GM15510 (cell line): ENCODE results near the gene MUC4.
"Not testable (repeated sequence)": the region's sequence is repeated elsewhere in the genome, so short reads cannot be mapped to it uniquely, and the experiment has no call there.

Experiments used
- POLR2A ChIP-seq: IDR thresholded peaks from 3 replicates; pipeline ENCODE4 v1.6.1; 2011; ENCODE audit warnings: borderline replicate concordance; ENCODE audit not compliant: insufficient read length; ENCODE audit errors: extremely low read depth

MUC4 gene

DNA sequence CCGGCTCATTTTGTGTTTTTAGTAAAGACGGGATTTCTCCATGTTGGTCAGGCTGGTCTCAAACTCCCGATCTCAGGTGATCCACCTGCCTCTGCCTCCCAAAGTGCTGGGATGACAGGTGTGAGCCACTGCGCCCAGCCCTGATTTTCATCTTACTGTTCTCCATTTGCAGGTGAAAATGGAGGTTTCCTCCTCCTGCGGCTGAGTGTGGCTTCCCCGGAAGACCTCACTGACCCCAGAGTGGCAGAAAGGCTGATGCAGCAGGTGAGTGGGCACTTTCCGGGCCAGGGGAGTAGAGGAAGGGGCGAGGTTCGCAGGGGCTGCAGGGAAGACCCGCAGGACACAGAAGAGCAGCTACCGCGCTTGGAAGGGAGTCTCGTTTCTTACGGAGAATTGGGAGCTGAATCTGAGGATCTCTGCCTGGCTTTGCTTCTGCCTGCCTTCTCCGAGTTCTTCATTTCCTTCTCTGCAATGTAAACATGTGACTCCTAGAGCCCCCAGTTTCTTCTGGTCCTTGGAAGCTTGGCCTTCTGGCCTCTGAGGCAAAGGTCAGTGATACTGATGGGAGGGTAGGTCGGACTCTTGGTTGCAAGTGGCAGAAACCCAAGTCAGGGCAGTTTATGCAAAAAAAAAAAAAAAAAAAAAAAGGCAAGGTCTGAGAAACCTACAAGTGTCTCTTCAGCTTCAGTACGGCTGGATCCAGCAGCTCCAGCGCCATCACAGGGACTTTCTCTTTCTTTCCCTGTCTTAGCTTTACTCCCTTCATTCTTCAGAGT lies 82.1 kb downstream of the MUC4 start:
- TF ChIP-seq POLR2A, result no peak

DNA sequence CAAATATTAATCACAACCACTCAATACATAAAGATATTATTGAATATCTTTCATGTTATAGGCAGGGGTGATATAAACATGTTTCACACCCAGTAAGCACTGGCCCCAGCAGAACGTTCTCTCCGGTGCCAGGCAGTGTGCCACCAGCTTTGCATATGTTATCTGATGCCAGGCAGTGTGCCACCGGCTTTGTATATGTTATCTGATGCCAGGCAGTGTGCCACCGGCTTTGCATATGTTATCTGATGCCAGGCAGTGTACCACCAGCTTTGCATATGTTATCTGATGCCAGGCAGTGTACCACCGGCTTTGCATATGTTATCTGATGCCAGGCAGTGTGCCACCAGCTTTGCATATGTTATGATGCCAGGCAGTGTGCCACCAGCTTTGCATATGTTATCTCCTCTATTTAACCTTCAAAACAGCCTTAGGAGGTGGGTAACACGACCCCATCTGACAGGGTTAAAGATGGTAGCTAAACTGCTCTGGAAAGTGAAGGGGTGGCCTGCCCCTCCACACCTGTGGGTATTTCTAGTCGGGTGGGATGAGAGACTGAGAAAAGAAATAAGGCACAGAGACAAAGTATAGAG lies 84.0 kb downstream of the MUC4 start:
- no peak for TF ChIP-seq POLR2A

GRCh38 chr3:195720831-195721506 lies 90.8 kb downstream of the MUC4 start, which contains the start of gene MUC20:
MUC20 (plus strand) TSS chr3:195720978; CDS start chr3:195721008, 30 bp downstream.
- not testable (repeated sequence) for TF ChIP-seq POLR2A

GRCh38 chr3:195718477-195718984 lies 93.2 kb downstream of the MUC4 start:
- no peak for TF ChIP-seq POLR2A

- TF ChIP-seq POLR2A, result no peak
Measured at GRCh38 chr3:195717852-195718476, 93.8 kb downstream of the MUC4 start.

DNA sequence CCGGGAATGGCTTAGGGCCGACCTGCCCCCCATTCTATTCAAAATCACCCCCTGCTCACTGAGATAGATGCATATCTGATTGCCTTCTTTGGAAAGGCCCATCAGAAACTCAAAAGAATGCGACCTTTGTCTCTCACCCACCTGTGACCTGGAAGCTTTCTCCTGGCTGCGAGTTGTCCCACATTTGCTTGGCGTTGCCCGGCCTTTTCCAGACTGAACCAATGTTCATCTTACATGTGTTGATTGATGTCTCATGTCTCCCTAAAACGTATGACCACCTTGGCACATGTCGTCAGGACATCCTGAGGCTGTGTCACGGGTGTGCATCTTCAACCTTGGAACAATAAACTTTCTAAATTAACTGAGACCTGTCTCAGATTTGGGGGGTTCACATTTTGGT lies 94.3 kb downstream of the MUC4 start:
- TF ChIP-seq POLR2A, result no peak

DNA sequence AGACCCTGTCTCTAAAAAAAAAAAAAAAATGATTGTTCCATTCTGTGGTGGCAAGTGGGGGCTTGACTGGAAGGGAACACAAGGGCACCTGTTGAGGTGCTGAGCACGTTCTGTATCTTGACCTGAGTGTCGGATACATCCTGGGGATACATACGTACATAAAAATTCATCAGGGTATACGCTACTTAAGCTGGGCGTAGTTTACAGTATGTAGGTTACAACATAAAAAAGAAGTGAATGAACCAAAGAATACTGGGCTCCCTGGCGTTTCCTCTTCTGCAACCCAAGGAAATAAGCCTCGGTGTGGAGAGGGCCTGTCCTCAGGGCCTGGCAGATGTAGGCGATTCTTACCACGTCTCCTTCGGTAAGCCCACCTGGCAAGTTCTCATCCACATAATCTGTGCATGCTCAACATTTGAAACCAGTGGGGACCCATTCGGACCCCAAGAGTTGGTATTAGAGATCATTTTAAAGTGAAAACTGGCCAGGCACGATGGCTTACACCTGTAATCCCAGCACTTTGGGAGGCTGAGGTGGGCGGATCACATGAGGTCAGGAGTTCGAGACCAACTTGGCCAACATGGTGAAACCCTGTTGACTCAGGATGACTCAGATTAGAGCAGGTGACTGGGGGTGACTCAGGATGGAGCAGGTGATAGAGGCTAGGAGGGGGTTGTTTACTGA lies 96.0 kb downstream of the MUC4 start:
- TF ChIP-seq POLR2A, result no peak

- TF ChIP-seq POLR2A, result no peak
Measured at GRCh38 chr3:195715134-195715533, 96.6 kb downstream of the MUC4 start.

DNA sequence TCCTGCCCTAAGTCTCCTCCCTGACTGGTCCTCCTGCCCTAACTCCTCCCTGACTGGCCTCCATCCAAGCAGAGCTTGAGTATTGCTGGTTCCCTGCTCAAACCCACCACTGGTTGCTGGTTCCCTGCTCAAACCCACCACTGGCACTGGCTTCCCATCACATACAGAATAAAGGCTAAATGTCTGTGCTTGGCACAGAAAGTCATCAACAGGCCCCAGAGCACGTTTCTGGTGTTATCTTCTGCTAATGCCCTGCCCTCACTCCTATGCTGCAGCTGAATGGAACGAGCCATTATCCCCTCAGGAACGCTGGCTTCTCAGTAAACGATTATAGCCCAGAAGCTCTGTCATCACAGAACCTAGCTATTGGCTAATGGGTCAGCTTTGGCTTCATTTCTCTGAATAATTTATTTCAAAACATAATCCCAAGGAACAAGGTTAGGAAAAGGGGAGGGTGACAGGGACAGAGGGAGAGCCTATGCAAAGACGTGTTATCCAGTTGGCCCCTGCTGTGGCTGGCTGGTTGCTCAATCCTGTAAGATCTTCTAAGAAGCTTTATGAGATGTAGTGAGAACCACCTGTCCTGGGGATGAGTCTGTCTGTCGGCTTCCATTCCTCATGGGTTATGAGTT lies 97.2 kb downstream of the MUC4 start:
- no peak for TF ChIP-seq POLR2A

DNA sequence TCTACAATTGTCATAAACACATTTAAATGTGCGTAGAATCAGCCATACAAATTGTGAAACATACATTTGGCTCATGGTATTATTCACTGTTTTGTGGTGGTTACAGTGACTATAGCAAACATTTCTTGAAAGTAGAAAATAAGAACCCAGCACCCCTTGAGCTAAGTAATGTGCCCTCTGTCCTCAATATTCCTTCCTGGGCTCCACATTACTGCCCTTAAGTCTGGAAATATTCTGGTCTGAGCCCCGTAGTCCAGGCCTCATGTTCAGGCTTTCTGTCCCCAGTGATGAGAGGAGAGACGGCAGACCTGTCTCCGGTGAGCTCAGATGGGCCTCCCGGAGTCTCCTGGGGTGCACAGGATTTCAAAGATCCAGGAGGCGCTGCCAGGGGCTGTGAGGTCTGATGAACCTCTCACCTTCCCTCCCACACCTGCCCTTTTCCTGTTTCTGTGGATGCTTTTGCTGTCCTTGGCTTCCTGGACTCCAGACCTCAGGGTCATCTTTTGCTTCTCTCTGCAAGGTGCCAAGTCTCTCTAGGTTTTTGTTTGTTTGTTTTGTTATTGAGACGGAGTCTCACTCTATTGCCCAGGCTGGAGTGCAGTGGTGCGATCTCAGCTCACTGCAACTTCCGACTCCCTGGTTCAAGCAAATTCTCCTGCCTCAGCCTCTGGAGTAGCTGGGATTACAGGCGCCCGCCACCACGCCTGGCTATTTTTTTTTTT lies 99.8 kb downstream of the MUC4 start:
- no peak for TF ChIP-seq POLR2A

- TF ChIP-seq POLR2A, result no peak
Measured at GRCh38 chr3:195709676-195710085, 102.0 kb downstream of the MUC4 start.

- TF ChIP-seq POLR2A, result no peak
Measured at GRCh38 chr3:195708626-195709481, 102.9 kb downstream of the MUC4 start.

DNA sequence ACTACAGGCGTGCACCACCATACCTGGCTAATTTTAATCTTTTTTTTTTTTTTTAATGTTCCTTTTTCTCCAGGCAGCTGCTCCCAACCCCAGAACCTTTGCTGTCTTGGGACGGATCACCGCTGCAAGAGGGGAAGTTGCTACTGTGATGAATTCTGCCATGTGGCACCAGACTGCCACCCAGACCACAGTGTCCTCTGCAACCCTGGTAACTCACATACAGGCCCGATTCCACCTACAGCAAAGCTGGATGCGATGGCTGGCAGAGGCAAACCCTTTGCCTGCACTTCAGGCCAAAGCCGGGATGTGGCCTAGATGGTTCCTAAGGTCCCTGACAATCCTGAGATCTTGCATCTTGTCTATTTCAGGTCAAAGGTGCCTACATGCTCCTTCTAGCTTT lies 103.7 kb downstream of the MUC4 start:
- TF ChIP-seq POLR2A, result no peak
